ENCODE data around the gene CLEC6A. TPM values are rescaled to one million over a fixed set of nuclear protein-coding genes. Genes with fewer than 3 reads are reported as not detected.
"Not testable (repeated sequence)": the region's sequence is repeated elsewhere in the genome, so short reads cannot be mapped to it uniquely, and the experiment has no call there.

The CLEC6A gene
- total RNA-seq, 1 experiment from 2014 or later, result not detected

DNA sequence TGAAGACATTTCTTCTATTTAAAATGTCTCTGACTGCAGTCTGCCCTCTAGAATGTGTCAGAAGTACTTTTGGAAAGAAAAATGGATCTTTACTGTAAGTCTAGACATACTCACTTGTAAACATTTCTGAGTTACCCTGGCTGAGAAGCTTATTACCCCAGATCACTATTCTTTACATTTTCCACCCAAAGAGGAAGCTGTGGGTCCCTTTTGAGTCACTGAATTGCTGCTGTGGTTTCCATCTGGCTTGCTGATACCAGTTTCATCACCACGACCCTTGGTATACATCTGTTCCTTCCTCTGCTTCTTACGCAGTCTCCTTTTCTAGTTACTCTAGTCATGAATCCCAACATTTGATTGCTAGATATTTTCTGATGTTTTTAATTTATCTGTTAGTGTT, 37.3 kb downstream of the CLEC6A start:
- Mint-ChIP-seq H3K27ac (ENCODE audit: unreplicated experiment) (no peak overlapping the region), H3K27me3 (ENCODE audit: insufficient read depth, unreplicated experiment) (peaks cover 37% of the 10 kb centered on the region), H3K4me1 (ENCODE audit: low read depth, unreplicated experiment) (no peaks in the 10 kb centered on the region), H3K9me3 (ENCODE audit: unreplicated experiment) (no peaks in the 10 kb centered on the region), H3K4me3 (ENCODE audit: unreplicated experiment) (no peak overlapping the region), H3K36me3 (ENCODE audit: insufficient read depth, unreplicated experiment) (no peaks in the 10 kb centered on the region)
- no peak for DNase-seq
- Histone ChIP-seq H3K9me3 (no peaks in the 10 kb centered on the region; the same call in 1 of the 2 replicates), H3K27me3 (replicated peaks; ENCODE audit: control insufficient read depth, insufficient read depth, low read length) (no peaks in the 10 kb centered on the region; the same call in 1 of the 2 replicates), H3K4me3 (ENCODE audit: low read depth, low read length) (no peak overlapping the region), H3K36me3 (ENCODE audit: control insufficient read depth, insufficient read depth, low read length) (no peaks in the 10 kb centered on the region), H3K4me1 (no peaks in the 10 kb centered on the region)
- BruUV-seq (replicated peaks), result no TSS peak
- TF ChIP-seq, protein P1, sequence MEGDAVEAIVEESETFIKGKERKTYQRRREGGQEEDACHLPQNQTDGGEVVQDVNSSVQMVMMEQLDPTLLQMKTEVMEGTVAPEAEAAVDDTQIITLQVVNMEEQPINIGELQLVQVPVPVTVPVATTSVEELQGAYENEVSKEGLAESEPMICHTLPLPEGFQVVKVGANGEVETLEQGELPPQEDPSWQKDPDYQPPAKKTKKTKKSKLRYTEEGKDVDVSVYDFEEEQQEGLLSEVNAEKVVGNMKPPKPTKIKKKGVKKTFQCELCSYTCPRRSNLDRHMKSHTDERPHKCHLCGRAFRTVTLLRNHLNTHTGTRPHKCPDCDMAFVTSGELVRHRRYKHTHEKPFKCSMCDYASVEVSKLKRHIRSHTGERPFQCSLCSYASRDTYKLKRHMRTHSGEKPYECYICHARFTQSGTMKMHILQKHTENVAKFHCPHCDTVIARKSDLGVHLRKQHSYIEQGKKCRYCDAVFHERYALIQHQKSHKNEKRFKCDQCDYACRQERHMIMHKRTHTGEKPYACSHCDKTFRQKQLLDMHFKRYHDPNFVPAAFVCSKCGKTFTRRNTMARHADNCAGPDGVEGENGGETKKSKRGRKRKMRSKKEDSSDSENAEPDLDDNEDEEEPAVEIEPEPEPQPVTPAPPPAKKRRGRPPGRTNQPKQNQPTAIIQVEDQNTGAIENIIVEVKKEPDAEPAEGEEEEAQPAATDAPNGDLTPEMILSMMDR (IDR thresholded peaks at IDR 0.05; ENCODE audit: insufficient read depth in 1 of 2, low read depth in 1 of 2, low read length in 1 of 2, severe bottlenecking in 1 of 2, unreplicated experiment in 1 of 2), result no peak
- CTCF ChIA-PET, result no interaction called here
- POLR2A ChIA-PET, result no interaction called here
- intact Hi-C loops (cut with micrococcal nuclease; ENCODE audit: unreplicated experiment), result no loop called here

DNA sequence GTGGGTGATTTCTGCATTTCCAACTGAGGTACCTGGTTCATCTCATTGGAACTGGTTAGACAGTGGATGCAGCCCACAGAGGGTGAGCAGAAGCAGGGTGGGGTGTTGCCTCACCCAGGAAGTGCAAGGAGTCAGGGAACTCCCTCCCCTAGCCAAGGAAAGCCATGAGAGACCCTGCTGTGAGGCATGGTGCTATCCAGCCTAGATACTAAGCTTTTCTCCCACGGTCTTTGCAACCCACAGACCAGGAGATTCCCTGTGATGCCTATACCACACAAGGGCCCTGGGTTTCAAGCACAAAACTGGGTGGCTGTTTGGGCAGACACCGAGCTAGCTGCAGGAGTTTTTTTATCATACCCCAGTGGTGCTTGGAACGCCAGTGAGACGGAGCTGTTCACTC, 39.9 kb downstream of the CLEC6A start:
- CTCF ChIA-PET; H3K4me3 Mint-ChIP-seq (ENCODE audit: unreplicated experiment); H3K27me3 ChIP-seq (replicated peaks; ENCODE audit: control insufficient read depth, insufficient read depth, low read length); H3K9me3 Mint-ChIP-seq (ENCODE audit: unreplicated experiment); H3K9me3 ChIP-seq; H3K27ac Mint-ChIP-seq (ENCODE audit: unreplicated experiment); H3K36me3 Mint-ChIP-seq (ENCODE audit: insufficient read depth, unreplicated experiment); H3K36me3 ChIP-seq (ENCODE audit: control insufficient read depth, insufficient read depth, low read length); H3K4me1 ChIP-seq; POLR2A ChIA-PET; intact Hi-C loops (cut with micrococcal nuclease; ENCODE audit: unreplicated experiment); H3K4me3 ChIP-seq (ENCODE audit: low read depth, low read length); BruUV-seq (replicated peaks); DNase-seq; H3K4me1 Mint-ChIP-seq (ENCODE audit: low read depth, unreplicated experiment): not testable (repeated sequence)
- peaks cover 40% of the 10 kb centered on the region for H3K27me3 Mint-ChIP-seq (ENCODE audit: insufficient read depth, unreplicated experiment)

DNA sequence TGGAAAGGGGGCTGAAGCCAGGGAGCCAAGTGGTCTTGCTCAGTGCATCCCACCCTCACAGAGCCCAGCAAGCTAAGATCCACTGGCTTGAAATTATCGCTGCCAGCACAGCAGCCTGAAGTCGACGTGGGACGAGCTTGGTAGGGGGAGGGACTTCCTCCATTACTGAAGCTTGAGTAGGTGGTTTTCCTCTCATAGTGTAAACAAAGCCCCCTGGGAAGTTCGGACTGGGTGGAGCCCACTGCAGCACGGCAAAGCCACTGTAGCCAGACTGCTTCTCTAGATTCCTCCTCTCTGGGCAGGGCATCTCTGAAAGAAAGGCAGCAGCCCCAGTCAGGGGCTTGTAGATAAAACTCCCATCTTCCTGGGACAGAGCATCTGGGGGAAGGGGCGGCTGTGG, 40.3 kb downstream of the CLEC6A start:
- H3K4me3 ChIP-seq (ENCODE audit: low read depth, low read length); H3K9me3 Mint-ChIP-seq (ENCODE audit: unreplicated experiment); POLR2A ChIA-PET; H3K36me3 Mint-ChIP-seq (ENCODE audit: insufficient read depth, unreplicated experiment); intact Hi-C loops (cut with micrococcal nuclease; ENCODE audit: unreplicated experiment); BruUV-seq (replicated peaks); H3K9me3 ChIP-seq; H3K4me1 ChIP-seq; DNase-seq; H3K27ac Mint-ChIP-seq (ENCODE audit: unreplicated experiment); H3K36me3 ChIP-seq (ENCODE audit: control insufficient read depth, insufficient read depth, low read length); H3K4me3 Mint-ChIP-seq (ENCODE audit: unreplicated experiment); H3K4me1 Mint-ChIP-seq (ENCODE audit: low read depth, unreplicated experiment); CTCF ChIA-PET; H3K27me3 ChIP-seq (replicated peaks; ENCODE audit: control insufficient read depth, insufficient read depth, low read length): not testable (repeated sequence)
- H3K27me3 Mint-ChIP-seq (ENCODE audit: insufficient read depth, unreplicated experiment), result peaks cover 40% of the 10 kb centered on the region

DNA sequence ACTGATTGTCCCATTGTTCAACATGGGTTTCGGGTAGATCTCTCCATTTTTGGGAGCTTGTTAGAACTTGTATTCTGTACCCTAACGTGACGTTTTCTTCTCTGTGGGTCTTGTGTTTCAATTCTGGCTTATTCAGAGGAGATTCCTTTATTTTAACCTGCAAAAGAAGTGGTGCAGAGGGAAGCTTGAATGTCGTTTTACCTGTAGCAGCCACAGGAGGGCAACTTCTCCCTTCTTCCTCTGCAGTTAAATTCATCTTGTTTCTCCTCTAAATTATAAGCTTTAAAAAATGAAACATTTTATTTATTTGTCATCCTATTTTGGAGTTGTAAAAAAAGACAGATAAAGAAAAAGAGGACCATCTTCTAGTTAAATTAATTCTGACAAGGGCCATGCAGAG, 43.9 kb downstream of the CLEC6A start:
- Mint-ChIP-seq H3K4me3 (ENCODE audit: unreplicated experiment) (no peak overlapping the region), H3K27me3 (ENCODE audit: insufficient read depth, unreplicated experiment) (peaks cover 26% of the 10 kb centered on the region), H3K27ac (ENCODE audit: unreplicated experiment) (no peak overlapping the region), H3K4me1 (ENCODE audit: low read depth, unreplicated experiment) (no peaks in the 10 kb centered on the region), H3K9me3 (ENCODE audit: unreplicated experiment) (no peaks in the 10 kb centered on the region), H3K36me3 (ENCODE audit: insufficient read depth, unreplicated experiment) (no peaks in the 10 kb centered on the region)
- H3K4me3 ChIP-seq (ENCODE audit: low read depth, low read length), result no peak overlapping the region
- DNase-seq, result no peak
- no peaks in the 10 kb centered on the region; the same call in 1 of the 2 replicates for H3K27me3 ChIP-seq (replicated peaks; ENCODE audit: control insufficient read depth, insufficient read depth, low read length)
- BruUV-seq (replicated peaks), result no TSS peak
- H3K9me3 ChIP-seq, result no peaks in the 10 kb centered on the region
- TF ChIP-seq, protein P1 (IDR thresholded peaks at IDR 0.05; ENCODE audit: insufficient read depth in 1 of 2, low read depth in 1 of 2, low read length in 1 of 2, severe bottlenecking in 1 of 2, unreplicated experiment in 1 of 2), result peak; percentile 12 to 40
- ChIA-PET POLR2A (no interaction called here), CTCF (interaction anchor here (0.8 to 1.1 kb wide), 3 partner anchors 9 to 109 kb away, joined by 3 to 5 read pairs (median 4); no protein-coding TSS in a partner anchor)
- H3K4me1 ChIP-seq, result no peaks in the 10 kb centered on the region
- intact Hi-C loops (cut with micrococcal nuclease; ENCODE audit: unreplicated experiment), result no loop called here
- H3K36me3 ChIP-seq (ENCODE audit: control insufficient read depth, insufficient read depth, low read length), result no peaks in the 10 kb centered on the region

Data from Caco-2 (cell line).